Measurements from ENCODE around the gene CXCR6. TPM values are rescaled to one million over a fixed set of nuclear protein-coding genes. Genes with fewer than 3 reads are reported as not detected.

CXCR6 gene
- total RNA-seq (under 1 TPM in 3 of 4 donors, not detected in 1; 0.33 to 0.53 (median 0.46) TPM), polyA plus RNA-seq (0.18 TPM)
- long read RNA-seq, donor 1, result 0 reads
- long read RNA-seq, donor 2, result 0 reads
- long read RNA-seq, donor 3, partial matches to known transcripts, result 0 of 1 reads
- long read RNA-seq, donor 3, other reads (novel, unspliced or antisense), result 0 of 1 reads
- long read RNA-seq, donor 4, result 0 reads

- Histone ChIP-seq H3K9me3 (ENCODE audit: control insufficient read depth, low read length) (no peaks in the 10 kb centered on the region), H3K27me3 (ENCODE audit: control insufficient read depth, insufficient read depth) (no peaks in the 10 kb centered on the region), H3K4me3 (ENCODE audit: low read length) (no peak within 1 kb of the TSS), H3K27ac (ENCODE audit: low read length) (no peak within 1 kb of the TSS), H3K4me1 (ENCODE audit: control insufficient read depth, insufficient read depth, low read length) (peaks cover 4% of the 10 kb centered on the region)
- ATAC-seq (no peak), DNase-seq (no peak)
- WGBS, result 93% methylated on average over 8 of the region's 8 CpGs
- intact Hi-C loops (cut with DNase I), result no loop called here
Measured at GRCh38 chr3:45943207-45943846, at the start of gene CXCR6. CXCR6 (plus strand) TSS chr3:45943464; CDS start chr3:45946482, 3,018 bp downstream.

GRCh38 chr3:45894015-45894414 lies 49.2 kb upstream of the CXCR6 start:
- no peaks in the 10 kb centered on the region for H3K9me3 ChIP-seq (ENCODE audit: control insufficient read depth, low read length)
- ATAC-seq, result no peak
- no peak for DNase-seq
- H3K27me3 ChIP-seq (ENCODE audit: control insufficient read depth, insufficient read depth), result no peaks in the 10 kb centered on the region
- H3K27ac ChIP-seq (ENCODE audit: low read length), result no peak overlapping the region
- H3K4me3 ChIP-seq (ENCODE audit: low read length), result no peak overlapping the region
- WGBS, result 76% methylated on average over 6 of the region's 6 CpGs
- H3K4me1 ChIP-seq (ENCODE audit: control insufficient read depth, insufficient read depth, low read length), result no peaks in the 10 kb centered on the region
- intact Hi-C loops (cut with DNase I), result no loop called here

- DNase-seq (no peak), ATAC-seq (no peak)
- Histone ChIP-seq H3K4me1 (ENCODE audit: control insufficient read depth, insufficient read depth, low read length) (no peaks in the 10 kb centered on the region), H3K27ac (ENCODE audit: low read length) (no peak overlapping the region), H3K27me3 (ENCODE audit: control insufficient read depth, insufficient read depth) (no peaks in the 10 kb centered on the region), H3K9me3 (ENCODE audit: control insufficient read depth, low read length) (no peaks in the 10 kb centered on the region), H3K4me3 (ENCODE audit: low read length) (no peak overlapping the region)
- intact Hi-C loops (cut with DNase I), result no loop called here
- 90% methylated on average over 5 of the region's 5 CpGs for WGBS
Measured at GRCh38 chr3:45895686-45896468, 47.4 kb upstream of the CXCR6 start.

GRCh38 chr3:45896956-45897355 lies 46.3 kb upstream of the CXCR6 start:
- 47% methylated on average over 3 of the region's 3 CpGs for WGBS
- no peaks in the 10 kb centered on the region for H3K27me3 ChIP-seq (ENCODE audit: control insufficient read depth, insufficient read depth)
- H3K4me1 ChIP-seq (ENCODE audit: control insufficient read depth, insufficient read depth, low read length), result no peaks in the 10 kb centered on the region
- no peak overlapping the region for H3K4me3 ChIP-seq (ENCODE audit: low read length)
- no peaks in the 10 kb centered on the region for H3K9me3 ChIP-seq (ENCODE audit: control insufficient read depth, low read length)
- DNase-seq (no peak), ATAC-seq (no peak)
- H3K27ac ChIP-seq (ENCODE audit: low read length), result no peak overlapping the region
- intact Hi-C loops (cut with DNase I), result no loop called here

- H3K27ac ChIP-seq (ENCODE audit: low read length), result no peak overlapping the region
- intact Hi-C loops (cut with DNase I), result loop anchor here in 1 of 4 donors (10.0 kb wide), 1 partner anchor 1600 kb away; no protein-coding TSS in a partner anchor
- H3K4me1 ChIP-seq (ENCODE audit: control insufficient read depth, insufficient read depth, low read length), result no peaks in the 10 kb centered on the region
- H3K9me3 ChIP-seq (ENCODE audit: control insufficient read depth, low read length), result no peaks in the 10 kb centered on the region
- H3K27me3 ChIP-seq (ENCODE audit: control insufficient read depth, insufficient read depth), result no peaks in the 10 kb centered on the region
- WGBS, result 89% methylated on average over 3 of the region's 3 CpGs
- DNase-seq (no peak), ATAC-seq (no peak)
- no peak overlapping the region for H3K4me3 ChIP-seq (ENCODE audit: low read length)
Measured at GRCh38 chr3:45904931-45905330, 38.3 kb upstream of the CXCR6 start.

- Histone ChIP-seq H3K27ac (ENCODE audit: low read length) (no peak overlapping the region), H3K4me3 (ENCODE audit: low read length) (no peak overlapping the region), H3K9me3 (ENCODE audit: control insufficient read depth, low read length) (no peaks in the 10 kb centered on the region), H3K27me3 (ENCODE audit: control insufficient read depth, insufficient read depth) (no peaks in the 10 kb centered on the region), H3K4me1 (ENCODE audit: control insufficient read depth, insufficient read depth, low read length) (no peaks in the 10 kb centered on the region)
- 79% methylated on average over 3 of the region's 3 CpGs for WGBS
- ATAC-seq (no peak), DNase-seq (no peak)
- intact Hi-C loops (cut with DNase I), result loop anchor here in 1 of 4 donors (10.0 kb wide), 1 partner anchor 1599 kb away; no protein-coding TSS in a partner anchor
Measured at GRCh38 chr3:45905755-45906154, 37.5 kb upstream of the CXCR6 start.

GRCh38 chr3:45906681-45907407 lies 36.4 kb upstream of the CXCR6 start:
- no peak overlapping the region for H3K27ac ChIP-seq (ENCODE audit: low read length)
- intact Hi-C loops (cut with DNase I), result loop anchor here in 1 of 4 donors (10.0 kb wide), 1 partner anchor 1598 kb away; no protein-coding TSS in a partner anchor
- H3K4me1 ChIP-seq (ENCODE audit: control insufficient read depth, insufficient read depth, low read length), result no peaks in the 10 kb centered on the region
- DNase-seq (no peak), ATAC-seq (no peak)
- H3K9me3 ChIP-seq (ENCODE audit: control insufficient read depth, low read length), result no peaks in the 10 kb centered on the region
- no peaks in the 10 kb centered on the region for H3K27me3 ChIP-seq (ENCODE audit: control insufficient read depth, insufficient read depth)
- H3K4me3 ChIP-seq (ENCODE audit: low read length), result no peak overlapping the region
- WGBS, result 66% methylated on average over 9 of the region's 9 CpGs

GRCh38 chr3:45907769-45908705 lies 35.2 kb upstream of the CXCR6 start:
- no peaks in the 10 kb centered on the region for H3K4me1 ChIP-seq (ENCODE audit: control insufficient read depth, insufficient read depth, low read length)
- no peak overlapping the region for H3K4me3 ChIP-seq (ENCODE audit: low read length)
- H3K27me3 ChIP-seq (ENCODE audit: control insufficient read depth, insufficient read depth), result no peaks in the 10 kb centered on the region
- no peaks in the 10 kb centered on the region for H3K9me3 ChIP-seq (ENCODE audit: control insufficient read depth, low read length)
- DNase-seq, result no peak
- intact Hi-C loops (cut with DNase I), result loop anchor here in 1 of 4 donors (10.0 kb wide), 1 partner anchor 1597 kb away; no protein-coding TSS in a partner anchor
- H3K27ac ChIP-seq (ENCODE audit: low read length), result no peak overlapping the region
- no peak for ATAC-seq
- 65% methylated on average over 13 of the region's 13 CpGs for WGBS

GRCh38 chr3:45908761-45909160 lies 34.5 kb upstream of the CXCR6 start:
- intact Hi-C loops (cut with DNase I), result loop anchor here in 1 of 4 donors (10.0 kb wide), 1 partner anchor 1596 kb away; no protein-coding TSS in a partner anchor
- Histone ChIP-seq H3K4me3 (ENCODE audit: low read length) (no peak overlapping the region), H3K4me1 (ENCODE audit: control insufficient read depth, insufficient read depth, low read length) (no peaks in the 10 kb centered on the region), H3K9me3 (ENCODE audit: control insufficient read depth, low read length) (no peaks in the 10 kb centered on the region), H3K27ac (ENCODE audit: low read length) (no peak overlapping the region), H3K27me3 (ENCODE audit: control insufficient read depth, insufficient read depth) (no peaks in the 10 kb centered on the region)
- no peak for ATAC-seq
- 75% methylated on average over 7 of the region's 7 CpGs for WGBS
- no peak for DNase-seq

GRCh38 chr3:45909542-45909941 lies 33.7 kb upstream of the CXCR6 start:
- no peaks in the 10 kb centered on the region for H3K27me3 ChIP-seq (ENCODE audit: control insufficient read depth, insufficient read depth)
- H3K9me3 ChIP-seq (ENCODE audit: control insufficient read depth, low read length), result no peaks in the 10 kb centered on the region
- intact Hi-C loops (cut with DNase I), result loop anchor here in 1 of 4 donors (10.0 kb wide), 1 partner anchor 1595 kb away; no protein-coding TSS in a partner anchor
- H3K4me3 ChIP-seq (ENCODE audit: low read length), result no peak overlapping the region
- H3K4me1 ChIP-seq (ENCODE audit: control insufficient read depth, insufficient read depth, low read length), result no peaks in the 10 kb centered on the region
- no peak for DNase-seq
- 81% methylated on average over 6 of the region's 6 CpGs for WGBS
- no peak overlapping the region for H3K27ac ChIP-seq (ENCODE audit: low read length)
- ATAC-seq, result no peak

All from right cardiac atrium (tissue), 5 donors.